Lower lobe of right lung (tissue), 2 donors: ENCODE measurements around the gene TXK. TPM values are rescaled to one million over a fixed set of nuclear protein-coding genes. Genes with fewer than 3 reads are reported as not detected.
"Not testable (repeated sequence)": the region's sequence is repeated elsewhere in the genome, so short reads cannot be mapped to it uniquely, and the experiment has no call there.

Experiments
- ATAC-seq, 2 donors: fragments of 200-7000 bp; cut with Tn5 transposase; one replicate each; pipeline ENCODE4 v1.9.1; 2020 to 2022; ENCODE audit warnings: mild to moderate bottlenecking in 2 of 2, moderate library complexity in 2 of 2
- DNase-seq: peaks from one replicate; pipeline ENCODE4 v3.0.0-alpha.2; 2020
- H3K27ac ChIP-seq: fragments of 200-600 bp; one replicate; pipeline ENCODE4 v1.8.0; 2022
- H3K27me3 ChIP-seq: fragments of 200-600 bp; one replicate; pipeline ENCODE4 v1.8.0; 2022; ENCODE audit warnings: low read depth
- H3K36me3 ChIP-seq: fragments of 200-600 bp; one replicate; pipeline ENCODE4 v1.8.0; 2022; ENCODE audit warnings: mild to moderate bottlenecking
- H3K4me1 ChIP-seq: fragments of 200-600 bp; one replicate; pipeline ENCODE4 v1.8.0; 2022
- H3K4me3 ChIP-seq: fragments of 200-600 bp; one replicate; pipeline ENCODE4 v1.8.0; 2022; ENCODE audit warnings: mild to moderate bottlenecking
- H3K9me3 ChIP-seq: fragments of 200-600 bp; one replicate; pipeline ENCODE4 v1.8.0; 2022
- CTCF ChIP-seq: fragments of 200-600 bp; IDR thresholded peaks from one replicate; pipeline ENCODE4 v1.8.0; 2022; ENCODE audit warnings: antibody characterized with exemption, mild to moderate bottlenecking
- intact Hi-C: fragments of 100-400 bp; cut with DNase I; formaldehyde crosslinking; loops from one replicate; pipeline ENCODE4 v1.11.0; 2022
- total RNA-seq: library from RNA; stranded (reverse); fragmentation: NEBNext Ultra II Directional; extraction: Animal tissue kit (Norgen Biotek cat#: 25700); gene quantifications from one replicate; pipeline ENCODE4 v1.2.1, GENCODE V29; 2021
- donor health status: DM: no; HTN: yes; CAD: no; lungs with severe emphysema.

Gene TXK
- total RNA-seq, 1 donor from 2014 or later, result 7.5 TPM

- Histone ChIP-seq H3K27ac (no peak overlapping the region), H3K36me3 (peaks cover 8% of the 10 kb centered on the region), H3K4me3 (no peak overlapping the region), H3K4me1 (peaks cover 5% of the 10 kb centered on the region), H3K9me3 (no peaks in the 10 kb centered on the region), H3K27me3 (no peaks in the 10 kb centered on the region)
- DNase-seq, result no peak
- intact Hi-C loops, result no loop called here
- peak; percentile 67 to 72 for ATAC-seq
- no peak for TF ChIP-seq CTCF
Measured at GRCh38 chr4:48173056-48173991, 39.3 kb upstream of the TXK start.

- H3K9me3 ChIP-seq, result no peaks in the 10 kb centered on the region
- intact Hi-C loops, result no loop called here
- peaks cover 9% of the 10 kb centered on the region for H3K36me3 ChIP-seq
- no peak for TF ChIP-seq CTCF
- no peaks in the 10 kb centered on the region for H3K27me3 ChIP-seq
- DNase-seq (no peak), ATAC-seq (no peak)
- H3K27ac ChIP-seq, result no peak overlapping the region
- peaks cover 5% of the 10 kb centered on the region for H3K4me1 ChIP-seq
- H3K4me3 ChIP-seq, result no peak overlapping the region
Measured at GRCh38 chr4:48172651-48173050, 38.6 kb upstream of the TXK start.

- Histone ChIP-seq H3K4me1 (peaks cover 5% of the 10 kb centered on the region), H3K9me3 (no peaks in the 10 kb centered on the region), H3K36me3 (peaks cover 5% of the 10 kb centered on the region), H3K27ac (no peak overlapping the region), H3K27me3 (no peaks in the 10 kb centered on the region), H3K4me3 (no peak overlapping the region)
- ATAC-seq, result no peak
- no peak for TF ChIP-seq CTCF
- intact Hi-C loops, result no loop called here
- DNase-seq, result no peak
Measured at GRCh38 chr4:48169636-48170035, 35.6 kb upstream of the TXK start.

- DNase-seq (no peak), ATAC-seq (no peak)
- Histone ChIP-seq H3K4me3 (no peak overlapping the region), H3K36me3 (peaks cover 5% of the 10 kb centered on the region), H3K27ac (no peak overlapping the region), H3K9me3 (no peaks in the 10 kb centered on the region), H3K4me1 (peaks cover 5% of the 10 kb centered on the region), H3K27me3 (no peaks in the 10 kb centered on the region)
- no peak for TF ChIP-seq CTCF
- intact Hi-C loops, result no loop called here
Measured at GRCh38 chr4:48167538-48168263, 33.7 kb upstream of the TXK start.

- H3K4me1 ChIP-seq, ATAC-seq, H3K27ac ChIP-seq, H3K27me3 ChIP-seq, H3K9me3 ChIP-seq, H3K4me3 ChIP-seq, intact Hi-C loops, DNase-seq, H3K36me3 ChIP-seq: not testable (repeated sequence)
Measured at GRCh38 chr4:48164561-48164960, 30.5 kb upstream of the TXK start.

- peaks cover 5% of the 10 kb centered on the region for H3K36me3 ChIP-seq
- intact Hi-C loops, result no loop called here
- no peak for TF ChIP-seq CTCF
- no peaks in the 10 kb centered on the region for H3K27me3 ChIP-seq
- DNase-seq (no peak), ATAC-seq (peak in 1 of 2 donors; percentile 24)
- no peaks in the 10 kb centered on the region for H3K9me3 ChIP-seq
- no peak overlapping the region for H3K27ac ChIP-seq
- H3K4me1 ChIP-seq, result peaks cover 5% of the 10 kb centered on the region
- H3K4me3 ChIP-seq, result no peak overlapping the region
Measured at GRCh38 chr4:48163746-48164145, 29.7 kb upstream of the TXK start.
